ENCODE results near the gene MB. TPM values are rescaled to one million over a fixed set of nuclear protein-coding genes. Genes with fewer than 3 reads are reported as not detected.

Gene MB
- total RNA-seq, 2 experiments from 2014 or later: not detected

DNA sequence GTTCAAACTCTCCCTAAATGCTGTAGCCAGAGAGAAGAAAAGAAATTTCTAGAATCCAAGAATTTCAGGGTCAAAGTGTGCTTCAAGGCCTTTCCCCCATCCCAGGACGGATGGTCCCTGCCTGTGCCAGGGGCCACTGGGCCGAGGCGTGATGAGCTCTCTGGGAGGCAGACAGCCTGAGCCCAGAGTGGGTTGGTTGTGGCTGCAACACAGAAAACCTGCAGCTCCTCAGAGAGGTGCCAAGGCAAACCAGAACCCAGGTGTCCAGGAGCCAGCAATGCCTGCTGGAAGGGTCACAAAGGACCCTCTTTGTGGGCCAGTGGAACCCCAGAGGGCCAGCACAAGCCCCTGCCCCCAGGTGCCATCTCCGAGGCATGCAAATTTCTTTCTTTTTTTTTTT lies 28.5 kb upstream of the MB start:
- Mint-ChIP-seq H3K4me1 (ENCODE audit: low read depth) (peaks cover 38% of the 10 kb centered on the region), H3K9me3 (no peaks in the 10 kb centered on the region), H3K36me3 (ENCODE audit: low read depth) (peaks cover 27% of the 10 kb centered on the region), H3K27ac (peak overlapping the region; percentile 98), H3K4me3 (no peak overlapping the region), H3K27me3 (no peaks in the 10 kb centered on the region)
- H3K27me3 ChIP-seq (ENCODE audit: control insufficient read depth in 1 of 2, insufficient read depth in 2 of 2, low read length in 2 of 2): no peaks in the 10 kb centered on the region
- intact Hi-C loops (cut with DNase I, micrococcal nuclease): loop anchor here in 1 of 2 experiments (5.0 kb wide), 1 partner anchor 52 kb away; no protein-coding TSS in a partner anchor
- DNase-seq: no peak
- TF ChIP-seq, protein P1, sequence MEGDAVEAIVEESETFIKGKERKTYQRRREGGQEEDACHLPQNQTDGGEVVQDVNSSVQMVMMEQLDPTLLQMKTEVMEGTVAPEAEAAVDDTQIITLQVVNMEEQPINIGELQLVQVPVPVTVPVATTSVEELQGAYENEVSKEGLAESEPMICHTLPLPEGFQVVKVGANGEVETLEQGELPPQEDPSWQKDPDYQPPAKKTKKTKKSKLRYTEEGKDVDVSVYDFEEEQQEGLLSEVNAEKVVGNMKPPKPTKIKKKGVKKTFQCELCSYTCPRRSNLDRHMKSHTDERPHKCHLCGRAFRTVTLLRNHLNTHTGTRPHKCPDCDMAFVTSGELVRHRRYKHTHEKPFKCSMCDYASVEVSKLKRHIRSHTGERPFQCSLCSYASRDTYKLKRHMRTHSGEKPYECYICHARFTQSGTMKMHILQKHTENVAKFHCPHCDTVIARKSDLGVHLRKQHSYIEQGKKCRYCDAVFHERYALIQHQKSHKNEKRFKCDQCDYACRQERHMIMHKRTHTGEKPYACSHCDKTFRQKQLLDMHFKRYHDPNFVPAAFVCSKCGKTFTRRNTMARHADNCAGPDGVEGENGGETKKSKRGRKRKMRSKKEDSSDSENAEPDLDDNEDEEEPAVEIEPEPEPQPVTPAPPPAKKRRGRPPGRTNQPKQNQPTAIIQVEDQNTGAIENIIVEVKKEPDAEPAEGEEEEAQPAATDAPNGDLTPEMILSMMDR (IDR thresholded peaks at IDR 0.05): no peak
- no peak overlapping the region for H3K4me3 ChIP-seq (ENCODE audit: low read length)
- ATAC-seq (ENCODE audit: poor library complexity): no peak
- no peaks in the 10 kb centered on the region for H3K9me3 ChIP-seq (ENCODE audit: control insufficient read depth in 1 of 2, insufficient read depth in 1 of 2, low read length in 2 of 2)
- H3K27ac ChIP-seq (ENCODE audit: low read depth in 1 of 2, low read length in 2 of 2): no peak overlapping the region
- CTCF ChIA-PET: no interaction called here
- H3K36me3 ChIP-seq (ENCODE audit: insufficient read depth, low read length): no peaks in the 10 kb centered on the region
- peaks cover 29% of the 10 kb centered on the region for H3K4me1 ChIP-seq (ENCODE audit: insufficient read depth, low read length)
- POLR2A ChIA-PET: interaction anchor here (1.2 kb wide), 1 partner anchor 15 kb away, joined by 3 read pairs; no protein-coding TSS in a partner anchor

DNA sequence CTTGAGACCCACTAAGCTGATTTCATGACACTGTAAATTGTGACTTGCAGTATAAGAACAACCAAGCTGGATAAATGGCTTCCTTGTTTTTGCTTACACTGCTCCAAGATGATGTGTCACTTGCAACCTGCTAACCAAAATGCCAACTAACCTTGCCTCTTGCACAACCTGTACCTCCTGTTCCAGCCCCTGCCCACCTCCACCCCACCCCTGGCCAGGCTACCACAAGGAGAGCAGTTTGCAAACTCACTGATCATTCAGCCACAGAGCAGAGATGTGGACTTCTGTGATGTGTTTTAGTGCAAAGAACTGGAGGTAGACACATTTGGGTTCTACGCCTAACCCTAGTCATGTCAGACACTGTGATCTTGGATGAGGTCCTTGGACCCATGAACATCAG lies 26.9 kb upstream of the MB start:
- H3K36me3 ChIP-seq (ENCODE audit: insufficient read depth, low read length): no peaks in the 10 kb centered on the region
- CTCF ChIA-PET: no interaction called here
- intact Hi-C loops (cut with DNase I, micrococcal nuclease): no loop called here
- Mint-ChIP-seq H3K27me3 (no peaks in the 10 kb centered on the region), H3K9me3 (no peaks in the 10 kb centered on the region), H3K4me3 (no peak overlapping the region), H3K4me1 (ENCODE audit: low read depth) (peaks cover 22% of the 10 kb centered on the region), H3K36me3 (ENCODE audit: low read depth) (peaks cover 11% of the 10 kb centered on the region), H3K27ac (peak overlapping the region; percentile 40)
- peaks cover 17% of the 10 kb centered on the region for H3K4me1 ChIP-seq (ENCODE audit: insufficient read depth, low read length)
- TF ChIP-seq, protein P1 (IDR thresholded peaks at IDR 0.05): no peak
- H3K9me3 ChIP-seq (ENCODE audit: control insufficient read depth in 1 of 2, insufficient read depth in 1 of 2, low read length in 2 of 2): no peaks in the 10 kb centered on the region
- ATAC-seq (ENCODE audit: poor library complexity) (no peak), DNase-seq (no peak)
- H3K27ac ChIP-seq (ENCODE audit: low read depth in 1 of 2, low read length in 2 of 2): no peak overlapping the region
- no peak overlapping the region for H3K4me3 ChIP-seq (ENCODE audit: low read length)
- POLR2A ChIA-PET: no interaction called here
- H3K27me3 ChIP-seq (ENCODE audit: control insufficient read depth in 1 of 2, insufficient read depth in 2 of 2, low read length in 2 of 2): no peaks in the 10 kb centered on the region

GRCh38 chr22:35642305-35642741 lies 25.2 kb upstream of the MB start:
- peaks cover 11% of the 10 kb centered on the region for H3K4me1 Mint-ChIP-seq (ENCODE audit: low read depth)
- H3K4me3 Mint-ChIP-seq: no peak overlapping the region
- DNase-seq (no peak), ATAC-seq (ENCODE audit: poor library complexity) (no peak)
- no peaks in the 10 kb centered on the region for H3K36me3 ChIP-seq (ENCODE audit: insufficient read depth, low read length)
- H3K9me3 ChIP-seq (ENCODE audit: control insufficient read depth in 1 of 2, insufficient read depth in 1 of 2, low read length in 2 of 2): no peaks in the 10 kb centered on the region
- no peak overlapping the region for H3K4me3 ChIP-seq (ENCODE audit: low read length)
- intact Hi-C loops (cut with DNase I, micrococcal nuclease): no loop called here
- H3K27me3 Mint-ChIP-seq: no peaks in the 10 kb centered on the region
- no peaks in the 10 kb centered on the region for H3K9me3 Mint-ChIP-seq
- ChIA-PET CTCF (no interaction called here), POLR2A (no interaction called here)
- H3K27ac Mint-ChIP-seq: no peak overlapping the region
- no peaks in the 10 kb centered on the region for H3K36me3 Mint-ChIP-seq (ENCODE audit: low read depth)
- H3K4me1 ChIP-seq (ENCODE audit: insufficient read depth, low read length): peaks cover 10% of the 10 kb centered on the region
- H3K27ac ChIP-seq (ENCODE audit: low read depth in 1 of 2, low read length in 2 of 2): no peak overlapping the region
- TF ChIP-seq, protein P1 (IDR thresholded peaks at IDR 0.05): no peak
- no peaks in the 10 kb centered on the region for H3K27me3 ChIP-seq (ENCODE audit: control insufficient read depth in 1 of 2, insufficient read depth in 2 of 2, low read length in 2 of 2)
